Suppressor macrophage treated with lipopolysaccharide for 1 hour (primary cell): ENCODE measurements around the gene STX16.

Experiments
- DNase-seq, 3 donors: peaks; one replicate each; pipeline ENCODE4 v3.0.0-alpha.2; 2020 to 2022

Gene STX16

GRCh38 chr20:58619077-58619863 is 31.8 kb upstream of the STX16 start:
- DNase-seq = no peak

DNA sequence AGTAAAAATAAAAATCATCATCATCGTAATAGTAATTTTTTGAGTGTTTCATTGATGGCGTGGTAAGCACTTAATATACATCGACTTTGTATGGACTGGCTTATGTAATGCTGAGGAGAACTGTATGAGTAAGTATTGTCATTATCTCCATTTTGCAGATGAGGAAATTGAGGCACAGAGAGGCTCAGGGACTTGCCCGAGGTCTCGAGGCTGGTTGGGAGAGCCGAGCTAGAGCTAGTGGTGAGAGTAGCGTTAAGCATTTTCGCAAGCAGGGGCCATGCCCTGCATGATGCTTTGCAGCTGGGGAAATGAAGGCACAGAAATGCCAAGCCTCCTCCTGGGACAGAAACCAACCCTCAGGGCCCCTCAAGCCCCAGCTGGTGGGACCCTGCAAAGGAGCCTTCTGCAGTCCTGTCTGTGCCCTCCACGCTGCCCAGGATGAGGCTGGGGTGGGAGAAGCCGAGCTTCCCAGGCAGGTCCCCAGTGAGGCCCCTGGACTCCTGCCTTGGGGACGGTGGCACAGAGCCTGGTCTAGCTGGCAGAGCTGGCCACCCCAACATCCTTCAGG is 31.1 kb upstream of the STX16 start:
- DNase-seq = no peak

DNA sequence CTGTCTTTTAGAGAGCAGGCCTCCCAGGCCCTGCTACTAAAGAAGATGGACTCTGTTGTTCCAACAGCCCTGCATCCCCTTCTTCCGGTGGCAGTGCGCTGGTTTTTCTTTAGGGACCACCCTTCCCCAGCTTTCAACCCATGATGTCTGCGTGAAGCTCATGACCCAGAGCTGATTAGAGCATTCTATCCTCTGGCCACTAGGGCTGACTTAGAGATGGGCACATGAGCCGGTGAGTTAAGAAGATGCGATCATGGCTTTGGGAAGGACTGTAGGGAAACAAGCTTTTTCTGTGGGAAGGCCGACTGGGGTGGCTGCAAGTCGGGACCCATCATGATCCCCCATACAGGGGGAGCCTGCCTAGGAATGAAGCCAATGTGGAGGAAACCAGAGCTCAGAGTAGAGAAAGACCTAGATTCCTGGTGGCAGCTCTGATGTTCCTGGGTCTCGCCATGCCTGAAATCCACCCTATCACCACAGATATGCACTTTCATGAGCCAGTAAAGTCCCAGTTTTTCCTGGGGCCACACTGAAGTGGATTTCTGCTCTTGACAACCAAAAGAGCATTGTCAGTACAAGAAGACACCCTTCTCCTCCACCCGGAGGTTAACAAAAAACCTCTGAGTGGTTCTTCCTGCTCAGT is 29.1 kb upstream of the STX16 start:
- no peak for DNase-seq

GRCh38 chr20:58622671-58623578 is 28.2 kb upstream of the STX16 start:
- DNase-seq = no peak

- DNase-seq = no peak
These were observed 27.3 kb upstream of the STX16 start for GRCh38 chr20:58623579-58624473.

DNA sequence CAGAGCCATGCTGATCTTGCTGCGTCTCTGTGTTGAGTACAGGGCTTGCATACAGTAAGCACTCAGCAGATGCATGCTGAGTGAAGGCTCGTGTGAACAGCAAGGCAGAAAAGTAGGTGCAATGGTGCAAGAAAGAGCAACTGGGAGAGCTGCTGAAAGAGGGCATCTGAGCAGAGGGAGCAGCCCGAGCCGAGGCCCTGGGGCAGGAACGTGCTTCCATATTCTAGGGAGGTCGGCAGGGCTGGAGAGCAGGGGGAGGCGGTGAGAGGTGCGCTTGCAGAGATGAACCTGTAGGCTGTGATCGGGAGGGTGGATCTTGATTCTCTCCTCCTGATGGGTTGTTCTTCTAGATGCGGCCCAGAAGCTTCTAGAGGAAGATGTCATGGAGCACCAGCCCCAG is 26.4 kb upstream of the STX16 start:
- no peak for DNase-seq

GRCh38 chr20:58625585-58625984 is 25.5 kb upstream of the STX16 start:
- no peak for DNase-seq

GRCh38 chr20:58626051-58626450 is 25.0 kb upstream of the STX16 start:
- DNase-seq = no peak

DNA sequence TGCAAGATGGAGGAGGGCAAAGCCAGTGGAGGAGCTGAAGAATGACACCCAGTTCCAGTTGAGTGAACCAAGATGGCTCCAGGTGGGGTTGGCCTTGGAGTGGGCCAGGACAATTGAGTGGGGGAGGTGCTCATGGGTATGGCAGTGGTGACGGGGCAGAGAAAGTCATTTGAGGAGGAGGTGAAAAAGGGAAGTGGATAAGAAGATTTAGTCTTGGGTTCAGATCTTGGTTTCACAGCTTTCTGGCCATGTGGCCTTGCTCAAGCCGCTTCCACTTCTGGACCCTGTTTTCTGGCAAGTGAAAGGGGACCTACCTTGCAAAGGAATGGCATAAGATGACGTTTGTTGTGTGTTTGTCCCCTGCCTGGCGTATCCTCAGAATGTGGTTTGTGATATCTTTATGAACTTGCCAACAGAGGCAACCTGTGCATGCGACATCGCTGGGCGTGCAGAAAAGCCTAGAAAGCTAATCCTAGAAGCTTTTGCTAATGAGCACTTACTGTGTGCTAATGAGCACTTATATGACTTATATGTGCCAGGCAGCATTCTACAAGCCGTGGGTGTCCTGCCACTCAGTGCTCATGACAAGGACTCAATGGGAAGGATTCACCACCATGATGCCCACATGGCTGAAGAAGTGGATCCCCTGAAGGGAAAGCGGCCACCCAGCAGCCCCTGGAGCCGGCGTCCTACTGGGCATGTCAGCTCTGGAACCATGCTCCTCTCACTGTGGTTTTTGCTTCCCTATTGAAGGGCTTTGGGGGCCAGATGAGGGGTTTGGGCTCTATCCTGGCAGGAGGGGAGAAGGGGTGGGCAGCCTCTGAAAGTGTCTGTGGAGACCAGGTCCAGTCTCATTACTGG is 23.6 kb upstream of the STX16 start:
- no peak for DNase-seq

DNA sequence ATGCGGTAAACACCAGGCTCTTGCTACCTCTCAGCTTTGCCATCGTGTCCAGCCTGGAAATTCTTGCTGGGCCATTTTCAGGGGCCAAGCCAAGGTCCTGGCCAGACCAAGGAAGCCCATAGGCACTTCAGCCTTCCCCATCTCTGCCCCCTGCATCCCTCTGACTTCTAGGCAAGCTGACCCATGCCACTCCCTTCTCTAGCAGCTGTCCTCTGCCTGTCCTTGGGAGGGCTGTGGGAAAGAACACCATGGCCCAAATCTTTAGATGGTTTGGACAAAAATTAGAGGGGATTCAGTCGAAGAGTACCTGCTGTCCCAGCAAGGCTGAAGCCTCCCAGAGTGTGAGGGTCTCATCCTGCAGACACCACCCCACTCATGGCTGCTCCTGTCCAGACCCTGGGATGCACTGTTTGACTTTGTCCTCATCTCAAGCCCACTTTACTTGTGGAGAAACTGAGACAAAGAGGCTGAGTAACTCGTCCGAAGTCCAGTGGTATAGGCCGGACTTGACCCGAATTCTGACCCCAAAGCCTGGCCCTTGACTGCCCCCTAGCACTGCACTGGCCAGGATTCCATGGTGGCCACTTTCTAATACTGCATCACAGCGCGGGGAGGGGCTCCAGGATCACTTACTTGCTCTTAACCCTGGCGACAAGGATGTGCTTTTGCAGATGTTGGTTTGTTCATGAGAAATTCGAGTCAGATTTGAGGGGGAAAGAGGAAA is 22.4 kb upstream of the STX16 start:
- DNase-seq = no peak

DNA sequence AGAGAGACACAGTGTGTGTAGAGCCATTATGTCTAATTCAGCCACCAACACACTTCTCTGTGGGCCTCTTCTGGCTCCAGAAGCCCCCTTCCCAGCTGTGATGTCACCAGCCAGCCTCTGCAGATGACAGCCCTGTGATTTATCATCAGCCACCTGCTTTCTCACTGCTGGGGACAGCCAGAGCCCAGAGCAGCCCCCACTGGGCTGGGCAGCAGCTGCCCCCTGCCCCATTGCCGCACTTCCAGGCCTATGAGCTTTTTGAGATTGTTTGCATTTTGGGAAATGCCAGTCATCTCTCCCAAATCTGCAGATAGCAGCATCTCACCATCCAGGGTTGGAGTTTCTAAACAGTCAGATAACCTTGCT is 21.9 kb upstream of the STX16 start:
- no peak for DNase-seq

- no peak for DNase-seq
These were observed 21.0 kb upstream of the STX16 start for GRCh38 chr20:58630063-58630462.

GRCh38 chr20:58633161-58634053 is 17.7 kb upstream of the STX16 start:
- no peak for DNase-seq

DNA sequence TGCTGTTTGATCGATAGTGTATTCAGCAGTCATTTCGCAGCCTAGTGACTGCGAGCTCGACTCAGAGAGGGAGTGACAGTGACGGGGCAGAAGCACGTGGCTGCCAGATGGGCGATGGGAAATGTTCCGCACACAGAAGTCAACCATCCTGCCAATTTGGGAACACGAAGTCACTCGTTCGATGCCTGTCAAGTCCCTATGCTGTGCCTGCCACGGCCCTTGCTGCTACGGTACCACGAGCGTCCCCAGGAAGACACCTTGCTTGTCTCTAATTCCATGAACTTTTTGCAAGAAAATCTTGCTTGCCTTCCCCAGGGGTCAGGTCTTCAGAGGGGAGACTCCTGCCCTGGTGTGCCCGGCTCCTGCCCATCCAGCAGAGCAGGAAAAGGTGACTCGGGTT is 17.0 kb upstream of the STX16 start:
- no peak for DNase-seq

GRCh38 chr20:58634521-58635278 is 16.4 kb upstream of the STX16 start:
- DNase-seq = peak; percentile 51 to 57 (median 52)

- no peak for DNase-seq
These were observed 15.8 kb upstream of the STX16 start for GRCh38 chr20:58635279-58635665.

GRCh38 chr20:58636396-58636982 is 14.6 kb upstream of the STX16 start:
- no peak for DNase-seq

GRCh38 chr20:58636983-58637421 is 14.1 kb upstream of the STX16 start:
- DNase-seq = no peak
